HG02571 (cell line): ENCODE data around the gene ARHGEF40.
"Not testable (repeated sequence)": the region's sequence is repeated elsewhere in the genome, so short reads cannot be mapped to it uniquely, and the experiment has no call there.

Source experiments
- ATAC-seq: cut with Tn5 transposase; IDR thresholded peaks from one replicate; pipeline ENCODE4 v1.9.1; 2021; ENCODE audit warnings: mild to moderate bottlenecking, moderate library complexity; ENCODE audit not compliant: unreplicated experiment

ARHGEF40 gene

DNA sequence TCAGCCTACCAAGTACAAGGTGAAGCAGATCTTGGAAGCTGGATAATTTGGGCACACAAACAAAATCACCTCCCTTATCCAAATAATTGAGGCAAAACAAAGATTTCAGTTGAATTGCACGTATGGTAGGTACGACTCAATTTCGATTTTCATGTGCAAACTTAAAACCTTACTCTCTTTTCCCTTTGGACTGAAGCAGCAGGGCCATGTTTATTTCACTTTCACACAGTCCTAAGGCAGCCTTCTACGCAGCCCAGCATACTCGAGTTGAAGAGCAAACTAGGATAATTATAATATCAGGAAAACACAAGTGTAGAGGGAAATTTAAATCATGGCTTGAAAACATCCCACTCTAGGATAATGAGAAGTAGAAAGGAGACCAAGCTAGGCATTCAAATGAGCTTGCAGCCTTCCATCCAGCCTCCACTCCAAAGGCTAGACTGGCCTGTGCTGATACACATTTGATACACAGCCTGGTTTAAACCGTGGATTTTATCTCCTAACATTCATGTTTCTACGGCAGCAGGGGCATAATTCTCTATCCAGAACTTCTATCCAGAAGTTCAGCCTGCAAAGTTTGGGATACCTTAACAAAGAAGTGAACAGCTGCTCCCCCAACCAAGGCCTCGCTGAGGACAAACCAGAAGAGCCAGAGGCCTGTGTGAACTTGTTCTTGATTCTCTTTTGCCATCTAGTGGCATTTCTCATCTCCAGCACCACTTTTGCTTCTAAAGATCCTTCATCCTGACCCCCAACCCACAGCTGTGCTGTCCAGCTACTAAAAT is 30.3 kb upstream of the ARHGEF40 start:
- no peak for ATAC-seq

- ATAC-seq, result no peak
Observed at GRCh38 chr14:21040370-21040925, 29.7 kb upstream of the ARHGEF40 start.

DNA sequence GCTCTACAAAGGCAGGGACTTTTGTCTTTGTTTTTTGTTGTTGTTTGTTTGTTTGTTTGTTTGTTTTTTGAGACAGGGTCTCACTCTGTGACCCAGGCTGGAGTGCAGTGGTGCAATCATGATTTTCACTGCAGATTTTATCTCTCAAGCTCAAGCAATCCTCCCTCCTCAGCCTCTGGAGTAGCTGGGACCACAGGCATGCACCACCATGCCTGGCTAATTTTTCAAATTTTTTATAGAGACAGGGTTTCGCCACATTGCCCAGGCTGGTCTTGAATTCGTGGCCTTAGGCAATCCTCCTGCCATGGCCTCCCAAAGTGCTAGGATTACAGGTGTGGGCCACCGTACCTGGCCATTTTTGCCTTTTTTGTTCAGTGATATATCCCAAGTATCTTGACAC is 29.2 kb upstream of the ARHGEF40 start:
- ATAC-seq, result not testable (repeated sequence)

DNA sequence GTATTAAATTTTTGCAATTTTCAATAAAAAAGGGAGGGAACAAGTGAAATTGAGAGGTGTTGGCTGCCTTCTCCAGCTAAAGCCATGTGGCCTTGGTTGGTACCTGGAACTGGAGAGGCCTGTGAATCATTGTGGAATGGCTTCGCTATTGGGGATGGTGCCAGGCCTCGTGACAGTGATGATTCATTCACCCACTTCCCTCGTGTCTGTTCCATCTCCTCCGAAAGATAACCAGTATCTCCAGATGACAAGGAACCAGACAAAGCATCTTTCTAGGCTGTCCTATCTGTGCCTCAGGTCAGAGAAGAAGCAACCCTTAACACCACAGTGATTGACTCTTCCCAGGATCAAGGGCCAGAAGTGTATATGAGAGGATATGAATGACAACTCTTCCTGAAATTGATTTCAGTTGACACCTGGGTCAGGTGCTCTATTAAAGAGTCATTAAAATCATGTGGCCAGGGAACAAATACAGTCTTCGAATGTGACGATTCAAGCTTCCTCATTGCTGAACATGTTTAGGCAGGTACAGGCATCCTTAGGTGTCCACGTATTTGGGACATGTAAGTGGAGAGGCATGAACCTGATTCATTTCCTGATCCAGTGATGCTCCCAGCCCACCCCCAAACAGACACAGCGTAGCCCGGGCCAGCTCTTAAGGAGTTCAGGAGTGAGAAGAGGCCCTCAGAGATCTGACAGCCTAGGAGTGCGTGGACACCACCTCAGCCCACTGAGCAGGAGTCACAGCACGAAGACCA is 28.2 kb upstream of the ARHGEF40 start, which contains the start of gene RNASE7:
TSS of gene RNASE7 (plus strand) at position 687 of the 758 bp plus-strand sequence. CDS start 631 bp downstream, outside the sequence.
- ATAC-seq, result no peak

GRCh38 chr14:21042918-21043317 is 27.2 kb upstream of the ARHGEF40 start:
- no peak for ATAC-seq

DNA sequence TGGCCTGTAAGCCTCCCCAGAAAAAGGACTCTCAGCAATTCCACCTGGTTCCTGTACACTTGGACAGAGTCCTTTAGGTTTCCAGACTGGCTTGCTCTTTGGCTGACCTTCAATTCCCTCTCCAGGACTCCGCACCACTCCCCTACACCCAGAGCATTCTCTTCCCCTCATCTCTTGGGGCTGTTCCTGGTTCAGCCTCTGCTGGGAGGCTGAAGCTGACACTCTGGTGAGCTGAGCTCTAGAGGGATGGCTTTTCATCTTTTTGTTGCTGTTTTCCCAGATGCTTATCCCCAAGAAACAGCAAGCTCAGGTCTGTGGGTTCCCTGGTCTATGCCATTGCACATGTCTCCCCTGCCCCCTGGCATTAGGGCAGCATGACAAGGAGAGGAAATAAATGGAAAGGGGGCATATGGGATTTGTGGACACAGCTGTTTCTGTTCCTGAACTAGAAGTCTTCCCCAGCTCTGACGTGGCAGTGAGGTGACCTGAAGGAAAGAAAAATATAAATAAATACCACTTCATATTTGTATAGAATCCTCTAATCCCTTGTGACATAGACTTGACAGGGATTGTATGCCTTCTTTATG is 26.6 kb upstream of the ARHGEF40 start:
- no peak for ATAC-seq

DNA sequence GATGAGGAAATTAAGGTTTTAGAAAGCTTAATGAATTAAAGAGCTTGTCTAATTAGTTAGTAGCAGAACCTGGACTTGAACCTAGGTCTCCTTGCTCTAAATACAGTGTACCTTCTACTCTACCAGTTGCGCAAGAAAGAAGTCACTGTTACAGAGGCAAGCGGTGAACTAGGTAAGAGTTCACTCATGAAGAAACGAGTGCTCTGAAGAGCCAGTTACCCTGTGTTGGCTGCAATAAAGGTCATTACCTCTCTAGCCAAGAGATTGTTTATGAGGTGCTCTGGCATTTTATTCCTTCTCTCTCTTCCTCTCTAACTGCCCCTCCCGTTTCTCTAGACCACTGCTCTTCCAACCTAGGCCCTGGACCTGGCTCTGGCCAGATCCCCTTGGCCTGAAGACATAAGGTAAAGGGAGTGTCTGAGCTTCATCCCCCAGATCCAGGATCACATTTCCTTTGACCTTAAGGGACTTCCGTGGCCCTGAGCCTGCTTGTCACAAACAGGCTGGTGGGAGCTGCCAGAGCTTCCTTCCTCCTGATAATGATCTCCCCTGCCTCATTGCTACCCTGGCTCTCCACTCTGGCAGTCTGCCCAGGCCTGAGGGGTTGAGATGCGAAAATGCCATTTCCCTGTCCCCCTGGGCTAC is 26.0 kb upstream of the ARHGEF40 start:
- ATAC-seq, result no peak

DNA sequence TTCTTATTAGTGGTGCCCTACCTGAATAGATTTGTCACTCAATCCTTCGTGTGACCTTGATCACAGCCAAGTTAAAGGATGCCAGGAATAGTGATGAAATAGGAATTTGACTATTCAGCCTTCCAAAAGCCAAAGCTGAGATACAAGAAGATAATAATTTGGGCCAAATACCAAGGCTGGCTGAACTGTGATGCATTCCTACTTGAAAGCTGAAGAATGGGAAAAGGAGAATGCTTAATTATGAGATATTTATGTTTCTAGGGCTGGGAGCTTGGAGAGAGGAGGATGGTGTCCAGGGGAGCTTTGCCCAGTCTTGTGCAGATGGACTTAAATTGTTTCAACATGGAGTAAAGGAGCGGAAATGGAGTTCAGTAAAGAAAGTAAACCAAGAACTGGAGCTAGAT is 22.7 kb upstream of the ARHGEF40 start:
- no peak for ATAC-seq

DNA sequence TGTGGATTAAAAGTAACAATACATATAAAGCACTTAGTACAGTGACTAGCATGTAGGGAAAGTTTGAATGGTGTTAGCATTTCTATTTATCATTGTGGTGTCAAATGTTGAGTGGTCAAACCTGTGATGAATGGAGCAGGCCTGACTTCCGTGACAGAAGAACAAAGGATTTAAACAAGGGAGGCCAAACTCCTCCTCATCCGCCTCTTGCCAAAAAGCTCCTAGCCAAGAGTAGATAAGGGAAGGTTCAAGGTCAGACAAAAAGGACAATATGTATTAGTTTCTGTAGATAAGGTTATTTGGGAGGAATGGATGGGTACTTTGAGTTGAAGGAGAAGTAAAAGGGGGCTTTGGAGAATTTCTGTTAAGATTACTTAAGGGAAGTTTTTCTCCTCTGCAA is 21.5 kb upstream of the ARHGEF40 start:
- no peak for ATAC-seq

DNA sequence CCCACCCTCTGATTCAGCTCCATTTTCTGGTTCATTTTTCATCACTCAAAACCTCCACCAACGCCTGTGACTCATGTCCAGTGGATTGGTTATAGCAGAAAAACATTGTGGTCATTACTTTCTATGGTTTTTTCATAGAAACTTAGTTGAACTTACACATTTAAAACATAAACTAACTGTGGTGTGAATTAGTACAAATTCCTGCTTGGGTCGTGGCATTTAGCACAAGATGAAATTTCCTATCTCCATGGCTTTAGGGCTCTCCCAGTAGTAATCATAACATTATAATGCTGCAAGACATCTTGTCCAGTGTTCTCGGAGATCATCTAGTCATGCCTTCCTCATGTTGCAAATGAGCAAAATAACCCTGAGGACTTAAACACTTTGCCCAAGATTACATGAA is 20.8 kb upstream of the ARHGEF40 start:
- ATAC-seq, result no peak

DNA sequence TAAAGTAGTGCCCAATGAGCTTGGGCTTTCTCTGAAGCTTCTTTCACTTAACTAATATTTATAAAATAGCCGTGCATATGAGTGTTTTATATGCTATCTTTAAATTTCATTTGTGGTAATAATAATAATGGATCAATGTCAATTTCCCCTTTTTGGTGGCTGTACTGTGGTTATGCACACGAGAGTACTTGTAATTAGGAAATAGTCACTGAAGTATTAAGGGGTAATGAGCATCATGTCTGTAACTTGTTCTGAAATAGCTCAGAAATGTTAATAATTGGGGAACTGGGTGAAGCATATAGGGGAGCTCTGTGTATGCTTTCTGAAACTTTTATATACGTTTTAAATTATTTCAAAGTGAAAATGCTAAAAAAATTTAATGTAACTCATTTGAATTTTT is 19.5 kb upstream of the ARHGEF40 start:
- ATAC-seq, result no peak

GRCh38 chr14:21053184-21054122 is 16.7 kb upstream of the ARHGEF40 start:
- ATAC-seq, result no peak

DNA sequence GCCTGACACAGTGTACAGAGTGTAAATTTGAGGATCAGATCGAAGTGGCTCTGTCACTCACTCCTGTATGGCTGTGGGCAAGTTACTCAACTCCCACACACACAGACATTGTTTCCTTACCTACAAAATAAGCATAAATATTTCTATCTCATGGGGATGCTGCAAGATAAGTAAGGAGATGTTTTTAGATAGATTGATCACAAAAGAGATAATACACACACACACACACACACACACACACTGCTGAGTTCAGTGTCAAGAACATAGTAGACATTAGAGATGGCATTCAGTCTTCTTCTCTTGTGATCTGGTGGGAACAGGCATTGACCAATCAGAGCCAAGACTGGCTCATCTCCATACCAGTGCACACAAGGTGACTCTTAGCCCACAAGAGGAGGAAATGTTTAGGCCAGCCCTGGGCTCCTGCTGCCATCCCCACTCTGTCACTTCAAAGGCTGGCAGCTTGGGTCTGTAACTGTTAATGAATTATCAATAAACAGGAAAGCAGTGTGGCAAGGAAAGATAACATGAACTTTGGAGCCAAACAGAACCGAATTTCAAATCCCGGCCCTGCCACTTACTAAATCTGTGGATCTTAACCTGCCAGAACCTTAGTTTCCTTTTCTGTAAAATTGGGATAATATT is 15.9 kb upstream of the ARHGEF40 start:
- ATAC-seq, result no peak

GRCh38 chr14:21054768-21055145 is 15.3 kb upstream of the ARHGEF40 start:
- ATAC-seq, result no peak

DNA sequence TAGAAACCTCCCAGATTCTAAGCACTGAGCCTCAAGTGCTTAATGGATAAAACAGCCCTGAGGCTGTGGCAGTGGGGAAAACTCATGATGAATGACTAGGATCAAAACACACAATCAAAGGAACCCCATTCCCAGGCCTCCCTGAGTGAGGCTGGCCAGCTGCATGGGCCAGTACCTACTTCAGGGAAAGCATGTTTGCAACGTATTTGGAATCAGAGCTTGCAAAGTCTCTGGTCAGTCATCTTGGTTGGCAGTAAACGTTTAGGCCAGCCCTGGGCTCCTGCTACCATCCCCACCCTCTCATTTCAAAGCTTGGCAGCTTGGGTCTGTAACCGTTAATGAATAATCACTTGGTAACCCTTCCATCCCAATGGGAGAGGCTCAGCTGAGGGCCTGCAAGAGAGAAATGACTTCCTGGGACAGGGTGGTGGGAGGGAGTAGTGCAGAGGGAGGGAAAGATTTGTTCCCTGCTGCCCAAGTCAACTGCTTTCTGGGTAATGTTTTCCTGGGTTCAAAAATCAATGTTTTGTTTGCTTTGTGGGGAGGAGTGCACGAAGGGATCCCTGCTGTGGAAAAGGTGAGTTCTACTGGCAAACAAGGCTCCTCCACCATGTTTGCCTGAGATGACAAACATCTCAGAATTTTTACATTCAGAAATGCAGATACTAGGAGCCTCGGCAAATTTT is 14.5 kb upstream of the ARHGEF40 start:
- no peak for ATAC-seq

GRCh38 chr14:21056520-21057163 is 13.5 kb upstream of the ARHGEF40 start:
- no peak for ATAC-seq

GRCh38 chr14:21057803-21058675 is 12.1 kb upstream of the ARHGEF40 start, which contains the start of gene RNASE8:
TSS of gene RNASE8 (plus strand) at chr14:21057822. CDS start at chr14:21057893, 71 bp downstream.
- ATAC-seq, result no peak
